Panc1 (cell line): ENCODE data around the gene SLC43A2. TPM values are rescaled to one million over a fixed set of nuclear protein-coding genes. Genes with fewer than 3 reads are reported as not detected.

ENCODE experiments used
- ATAC-seq: fragments of 200-7000 bp; cut with Tn5 transposase; 2 replicates; pipeline ENCODE4 v1.9.1; 2020; ENCODE audit warnings: mild to moderate bottlenecking, moderate library complexity
- BruUV-seq: library from RNA; stranded (reverse); fragments of 400-500 nt; replicated peaks from 2 replicates; lab custom pipeline; 2021; lab: Mats Ljungman, UMichigan
- CTCF ChIA-PET: fragments of 300-600 bp; sonication (Branson Sonifier 250); formaldehyde crosslinking; loops from one replicate; lab custom pipeline; 2022; ENCODE audit warnings: antibody characterized with exemption; lab: Charles Lee
- POLR2A ChIA-PET: fragments of 300-600 bp; sonication (Branson Sonifier 250); formaldehyde crosslinking; loops from one replicate; lab custom pipeline; 2022; ENCODE audit warnings: antibody characterized with exemption; lab: Charles Lee
- DNase-seq: peaks from one replicate; pipeline ENCODE4 v3.0.0-alpha.2; 2010; ENCODE audit warnings: low read depth, low spot score
- H3K27ac ChIP-seq: 2 replicates; pipeline ENCODE4 v1.5.1; 2011; ENCODE audit warnings: mild to moderate bottlenecking, low read length, inconsistent platforms
- H3K27me3 ChIP-seq: fragments of 200-500 bp; sonication (Bioruptor generic); 2 replicates; pipeline ENCODE4 v1.6.0; 2014; ENCODE audit warnings: low read length, inconsistent platforms; ENCODE audit not compliant: control insufficient read depth, insufficient read depth
- H3K36me3 ChIP-seq: fragments of 200-500 bp; sonication (Bioruptor generic); 2 replicates; pipeline ENCODE4 v1.5.1; 2014; ENCODE audit warnings: inconsistent platforms, mild to moderate bottlenecking, low read length, moderate library complexity; ENCODE audit not compliant: control insufficient read depth, insufficient read depth
- H3K4me1 ChIP-seq: 2 replicates; pipeline ENCODE4 v1.5.1; 2011; ENCODE audit warnings: inconsistent platforms, mild to moderate bottlenecking, low read length, moderate library complexity; ENCODE audit not compliant: control insufficient read depth, insufficient read depth
- H3K4me3 ChIP-seq, 2 experiments: 2 replicates each; pipeline ENCODE4 v1.5.1; 2011 to 2012; ENCODE audit warnings: low read depth in 2 of 2, low read length in 2 of 2, mild to moderate bottlenecking in 2 of 2, inconsistent platforms in 1 of 2, moderate library complexity in 1 of 2
- H3K9me3 ChIP-seq: fragments of 200-500 bp; sonication (Bioruptor generic); 2 replicates; pipeline ENCODE4 v1.5.1; 2014; ENCODE audit warnings: low read depth, mild to moderate bottlenecking, inconsistent platforms, low read length, moderate library complexity; ENCODE audit not compliant: control insufficient read depth, insufficient read depth
- POLR2AphosphoS5 ChIP-seq: IDR thresholded peaks from 2 replicates; pipeline ENCODE4 v1.6.1; 2012; ENCODE audit warnings: mild to moderate bottlenecking, low read depth, low read length, moderate library complexity
- SIN3A ChIP-seq: IDR thresholded peaks from 2 replicates; pipeline ENCODE4 v1.6.1; 2012; ENCODE audit warnings: low read depth, mild to moderate bottlenecking, low read length, moderate library complexity, borderline replicate concordance; ENCODE audit not compliant: insufficient read depth
- TCF7L2 ChIP-seq: IDR thresholded peaks from 2 replicates; pipeline ENCODE4 v1.6.1; 2011; ENCODE audit warnings: mild to moderate bottlenecking, low read depth, low read length, inconsistent platforms
- in situ Hi-C: cut with HindIII; loops from 2 replicates; pipeline ENCODE4 v1.10.0; 2016; ENCODE audit warnings: low sequenced_read_pairs, low pct_unique_long_range_greater_than_20kb
- intact Hi-C: fragments of 100-400 bp; cut with micrococcal nuclease; formaldehyde crosslinking; loops from one replicate; pipeline ENCODE4 v1.10.0; 2022; ENCODE audit not compliant: unreplicated experiment
- total RNA-seq: library from RNA; stranded (reverse); gene quantifications from one replicate; pipeline ENCODE4 v1.2.1, GENCODE V29; 2021; ENCODE audit not compliant: unreplicated experiment
- TF ChIP-seq, protein P1 (sequence below), 2 experiments: IDR thresholded peaks; 2 replicates each; pipeline ENCODE4 v1.6.1; 2011 to 2012; ENCODE audit warnings: low read depth in 2 of 2, control low read depth in 1 of 2, low read length in 1 of 2, mild to moderate bottlenecking in 1 of 2, moderate library complexity in 1 of 2; ENCODE audit not compliant: insufficient read depth in 1 of 2
- TF ChIP-seq, protein P2 (sequence below): fragments of 450-650 bp; IDR thresholded peaks from 2 replicates; pipeline ENCODE4 v1.5.1; 2017; ENCODE audit warnings: mild to moderate bottlenecking

The SLC43A2 gene
- total RNA-seq, 1 experiment from 2014 or later = 23.3 TPM

DNA sequence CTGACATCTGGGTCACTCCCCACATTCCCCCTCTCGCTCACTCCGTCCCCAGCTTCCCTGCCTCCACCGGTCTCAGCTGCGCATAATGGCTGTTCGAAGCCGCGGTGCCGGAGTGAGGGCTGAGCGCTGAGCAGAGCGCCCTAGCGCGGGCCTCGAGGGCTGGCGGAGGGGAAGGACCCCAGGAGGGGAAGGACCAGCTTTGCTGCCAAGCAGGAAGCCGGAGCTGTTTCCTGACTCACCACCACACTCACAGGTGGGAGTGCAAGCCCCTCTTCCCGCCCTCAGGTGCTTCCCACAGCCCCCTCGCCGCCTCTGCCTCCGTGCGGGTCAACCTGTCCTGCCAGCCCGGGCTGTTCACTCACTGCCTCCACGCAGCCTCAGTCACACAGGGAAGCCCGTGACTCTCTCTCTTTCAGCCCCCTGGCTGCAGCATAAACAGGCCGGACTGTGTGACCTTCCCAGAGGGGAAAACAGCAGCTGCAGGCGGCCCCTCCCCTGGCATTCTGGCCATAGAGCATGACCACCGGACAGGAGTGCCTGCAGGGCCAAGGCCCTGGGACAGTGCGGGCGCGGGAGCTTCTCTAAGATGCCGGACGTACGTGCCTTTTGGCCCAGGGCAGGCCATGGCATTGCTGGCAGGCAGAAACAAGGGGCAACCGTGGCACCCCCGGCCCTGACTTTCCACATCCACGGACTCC, 23.7 kb downstream of the SLC43A2 start:
- H3K27ac ChIP-seq = no peak overlapping the region
- H3K36me3 ChIP-seq = no peaks in the 10 kb centered on the region
- ATAC-seq (no peak), DNase-seq (no peak)
- no peaks in the 10 kb centered on the region for H3K9me3 ChIP-seq
- H3K4me1 ChIP-seq = no peaks in the 10 kb centered on the region
- ChIA-PET CTCF (interaction anchor here (0.6 kb wide), 1 partner anchor 25 kb away, joined by 3 read pairs; no protein-coding TSS in a partner anchor), POLR2A (no interaction called here)
- H3K4me3 ChIP-seq = no peak overlapping the region
- TF ChIP-seq POLR2AphosphoS5 = no peak
- TF ChIP-seq, protein P1, sequence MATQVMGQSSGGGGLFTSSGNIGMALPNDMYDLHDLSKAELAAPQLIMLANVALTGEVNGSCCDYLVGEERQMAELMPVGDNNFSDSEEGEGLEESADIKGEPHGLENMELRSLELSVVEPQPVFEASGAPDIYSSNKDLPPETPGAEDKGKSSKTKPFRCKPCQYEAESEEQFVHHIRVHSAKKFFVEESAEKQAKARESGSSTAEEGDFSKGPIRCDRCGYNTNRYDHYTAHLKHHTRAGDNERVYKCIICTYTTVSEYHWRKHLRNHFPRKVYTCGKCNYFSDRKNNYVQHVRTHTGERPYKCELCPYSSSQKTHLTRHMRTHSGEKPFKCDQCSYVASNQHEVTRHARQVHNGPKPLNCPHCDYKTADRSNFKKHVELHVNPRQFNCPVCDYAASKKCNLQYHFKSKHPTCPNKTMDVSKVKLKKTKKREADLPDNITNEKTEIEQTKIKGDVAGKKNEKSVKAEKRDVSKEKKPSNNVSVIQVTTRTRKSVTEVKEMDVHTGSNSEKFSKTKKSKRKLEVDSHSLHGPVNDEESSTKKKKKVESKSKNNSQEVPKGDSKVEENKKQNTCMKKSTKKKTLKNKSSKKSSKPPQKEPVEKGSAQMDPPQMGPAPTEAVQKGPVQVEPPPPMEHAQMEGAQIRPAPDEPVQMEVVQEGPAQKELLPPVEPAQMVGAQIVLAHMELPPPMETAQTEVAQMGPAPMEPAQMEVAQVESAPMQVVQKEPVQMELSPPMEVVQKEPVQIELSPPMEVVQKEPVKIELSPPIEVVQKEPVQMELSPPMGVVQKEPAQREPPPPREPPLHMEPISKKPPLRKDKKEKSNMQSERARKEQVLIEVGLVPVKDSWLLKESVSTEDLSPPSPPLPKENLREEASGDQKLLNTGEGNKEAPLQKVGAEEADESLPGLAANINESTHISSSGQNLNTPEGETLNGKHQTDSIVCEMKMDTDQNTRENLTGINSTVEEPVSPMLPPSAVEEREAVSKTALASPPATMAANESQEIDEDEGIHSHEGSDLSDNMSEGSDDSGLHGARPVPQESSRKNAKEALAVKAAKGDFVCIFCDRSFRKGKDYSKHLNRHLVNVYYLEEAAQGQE (IDR thresholded peaks at IDR 0.05; ENCODE audit: insufficient read depth in 1 of 2, low read depth in 2 of 2, low read length in 1 of 2) = no peak
- TF ChIP-seq SIN3A = no peak
- TF ChIP-seq, protein P2, sequence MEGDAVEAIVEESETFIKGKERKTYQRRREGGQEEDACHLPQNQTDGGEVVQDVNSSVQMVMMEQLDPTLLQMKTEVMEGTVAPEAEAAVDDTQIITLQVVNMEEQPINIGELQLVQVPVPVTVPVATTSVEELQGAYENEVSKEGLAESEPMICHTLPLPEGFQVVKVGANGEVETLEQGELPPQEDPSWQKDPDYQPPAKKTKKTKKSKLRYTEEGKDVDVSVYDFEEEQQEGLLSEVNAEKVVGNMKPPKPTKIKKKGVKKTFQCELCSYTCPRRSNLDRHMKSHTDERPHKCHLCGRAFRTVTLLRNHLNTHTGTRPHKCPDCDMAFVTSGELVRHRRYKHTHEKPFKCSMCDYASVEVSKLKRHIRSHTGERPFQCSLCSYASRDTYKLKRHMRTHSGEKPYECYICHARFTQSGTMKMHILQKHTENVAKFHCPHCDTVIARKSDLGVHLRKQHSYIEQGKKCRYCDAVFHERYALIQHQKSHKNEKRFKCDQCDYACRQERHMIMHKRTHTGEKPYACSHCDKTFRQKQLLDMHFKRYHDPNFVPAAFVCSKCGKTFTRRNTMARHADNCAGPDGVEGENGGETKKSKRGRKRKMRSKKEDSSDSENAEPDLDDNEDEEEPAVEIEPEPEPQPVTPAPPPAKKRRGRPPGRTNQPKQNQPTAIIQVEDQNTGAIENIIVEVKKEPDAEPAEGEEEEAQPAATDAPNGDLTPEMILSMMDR = no peak
- no peak for TF ChIP-seq TCF7L2
- no peaks in the 10 kb centered on the region for H3K27me3 ChIP-seq
- in situ Hi-C loops = no loop called here
- intact Hi-C loops = no loop called here
- BruUV-seq = no TSS peak

DNA sequence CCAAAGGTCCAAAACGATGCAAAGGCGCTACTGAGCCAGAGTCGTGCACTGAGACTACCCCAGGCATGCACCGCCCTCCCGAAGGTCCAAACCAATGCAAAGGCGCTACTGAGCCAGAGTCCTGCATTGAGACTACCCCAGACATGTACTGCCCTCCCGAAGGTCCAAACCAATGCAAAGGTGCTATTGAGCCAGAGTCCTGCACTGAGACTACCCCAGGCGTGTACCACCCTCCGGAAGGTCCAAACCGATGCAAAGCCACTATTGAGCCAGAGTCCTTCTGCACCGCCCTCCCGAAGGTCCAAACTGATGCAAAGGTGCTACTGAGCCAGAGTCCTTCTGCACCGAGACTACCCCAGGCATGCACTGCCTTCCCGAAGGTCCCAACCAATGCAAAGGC, 27.1 kb downstream of the SLC43A2 start:
- Histone ChIP-seq H3K4me3 (no peak overlapping the region), H3K36me3 (no peaks in the 10 kb centered on the region), H3K27ac (no peak overlapping the region), H3K27me3 (no peaks in the 10 kb centered on the region), H3K9me3 (no peaks in the 10 kb centered on the region), H3K4me1 (no peaks in the 10 kb centered on the region)
- in situ Hi-C loops (no loop called here), intact Hi-C loops (no loop called here)
- no TSS peak for BruUV-seq
- POLR2A ChIA-PET = no interaction called here
- CTCF ChIA-PET = no interaction called here
- TF ChIP-seq, protein P1 (IDR thresholded peaks at IDR 0.05; ENCODE audit: insufficient read depth in 1 of 2, low read depth in 2 of 2, low read length in 1 of 2) = no peak
- TF ChIP-seq SIN3A = no peak
- TF ChIP-seq, protein P2 = no peak
- DNase-seq = no peak
- no peak for ATAC-seq
